ENCODE results near the gene GPR27. TPM values are rescaled to one million over a fixed set of nuclear protein-coding genes. Genes with fewer than 3 reads are reported as not detected.

Gene GPR27
- total and polyA plus RNA-seq, 2 experiments from 2014 or later = 7.8 to 11.8 TPM

- Histone ChIP-seq H3K27ac (ENCODE audit: low read depth) (no peak overlapping the region), H3K79me2 (replicated peaks; ENCODE audit: insufficient read depth) (no peaks in the 10 kb centered on the region), H3K4me3 (no peak overlapping the region), H3K4me2 (no peak overlapping the region), H3K36me3 (ENCODE audit: insufficient read depth) (no peaks in the 10 kb centered on the region), H2AFZ (no peak overlapping the region), H3K9me2 (ENCODE audit: insufficient read depth) (no peaks in the 10 kb centered on the region), H3K27me3 (ENCODE audit: insufficient read depth) (no peaks in the 10 kb centered on the region), H3F3A (replicated peaks; ENCODE audit: low read depth) (no peaks in the 10 kb centered on the region), H3K4me1 (ENCODE audit: insufficient read depth) (peaks cover 35% of the 10 kb centered on the region), H4K20me1 (replicated peaks; ENCODE audit: insufficient read depth) (no peaks in the 10 kb centered on the region)
- Mint-ChIP-seq H3K4me3 (no peak overlapping the region), H3K4me1 (peaks cover 28% of the 10 kb centered on the region), H3K9me3 (no peaks in the 10 kb centered on the region), H3K27me3 (ENCODE audit: insufficient read depth, low read depth, poor library complexity) (no peaks in the 10 kb centered on the region), H3K36me3 (ENCODE audit: low read depth) (no peaks in the 10 kb centered on the region), H3K27ac (no peak overlapping the region)
- ATAC-seq = no peak
- no peak for TF ChIP-seq STAT1 (IDR thresholded peaks at IDR 0.05; ENCODE audit: unreplicated experiment)
- no peak for TF ChIP-seq EZH2 (IDR thresholded peaks at IDR 0.05; ENCODE audit: low read depth, unreplicated experiment)
- no peak for TF ChIP-seq ZNF114 (CRISPR knock-in tag; IDR thresholded peaks at IDR 0.05)
- no peak for TF ChIP-seq POLR2AphosphoS5 (IDR thresholded peaks at IDR 0.05; ENCODE audit: low read depth)
- TF ChIP-seq CREB1 (CRISPR knock-in tag; IDR thresholded peaks at IDR 0.05; ENCODE audit: low read depth) = no peak
- no peak for TF ChIP-seq ZNF331 (CRISPR knock-in tag; IDR thresholded peaks at IDR 0.05; ENCODE audit: low read depth)
- no peak for TF ChIP-seq JUNB (IDR thresholded peaks at IDR 0.05; ENCODE audit: unreplicated experiment)
- no peak for TF ChIP-seq NANOG (IDR thresholded peaks at IDR 0.05; ENCODE audit: borderline replicate concordance)
- TF ChIP-seq CTCF (conservative IDR thresholded peaks at IDR 0.05; ENCODE audit: low read depth in 2 of 2) = no peak
- TF ChIP-seq EZH2phosphoT487 (IDR thresholded peaks at IDR 0.05; ENCODE audit: unreplicated experiment) = no peak
- TF ChIP-seq ETS1 (IDR thresholded peaks at IDR 0.05) = no peak
- TF ChIP-seq ZNF462 (CRISPR knock-in tag; IDR thresholded peaks at IDR 0.05) = no peak
- no peak for TF ChIP-seq REST (IDR thresholded peaks at IDR 0.05; ENCODE audit: unreplicated experiment)
- no peak for DNase-seq (ENCODE audit: low spot score)
Observed at GRCh38 chr3:71797455-71797854, 43.8 kb downstream of the GPR27 start.
